Fibroblast of villous mesenchyme (primary cell): ENCODE results near the gene RNF19B. TPM values are rescaled to one million over a fixed set of nuclear protein-coding genes. Genes with fewer than 3 reads are reported as not detected.
A peak's percentile ranks its signal among the peaks of the same experiment; 100 is the strongest.
"Not testable (repeated sequence)": the region's sequence is repeated elsewhere in the genome, so short reads cannot be mapped to it uniquely, and the experiment has no call there.

ENCODE experiments used
- DNase-seq: peaks from one replicate; pipeline ENCODE4 v3.0.0-alpha.2; 2010; ENCODE audit warnings: low read depth
- H3K4me3 ChIP-seq: 2 replicates; pipeline ENCODE4 v1.5.1; 2011; ENCODE audit warnings: low read depth, mild to moderate bottlenecking, low read length
- CTCF ChIP-seq: IDR thresholded peaks from 2 replicates; pipeline ENCODE4 v1.5.1; 2012; ENCODE audit warnings: low read depth, mild to moderate bottlenecking, low read length; ENCODE audit not compliant: insufficient read depth
- total RNA-seq: library from RNA; depleted of rRNA; stranded (reverse); fragments of >200 nt; gene quantifications from 2 replicates; pipeline ENCODE4 v1.2.3, GENCODE V29; 2012

Gene RNF19B
- total RNA-seq, 1 donor: 9.5 TPM

GRCh38 chr1:33002006-33002405, 37.4 kb upstream of the RNF19B start:
- H3K4me3 ChIP-seq: no peak overlapping the region
- no peak for TF ChIP-seq CTCF
- no peak for DNase-seq

DNA sequence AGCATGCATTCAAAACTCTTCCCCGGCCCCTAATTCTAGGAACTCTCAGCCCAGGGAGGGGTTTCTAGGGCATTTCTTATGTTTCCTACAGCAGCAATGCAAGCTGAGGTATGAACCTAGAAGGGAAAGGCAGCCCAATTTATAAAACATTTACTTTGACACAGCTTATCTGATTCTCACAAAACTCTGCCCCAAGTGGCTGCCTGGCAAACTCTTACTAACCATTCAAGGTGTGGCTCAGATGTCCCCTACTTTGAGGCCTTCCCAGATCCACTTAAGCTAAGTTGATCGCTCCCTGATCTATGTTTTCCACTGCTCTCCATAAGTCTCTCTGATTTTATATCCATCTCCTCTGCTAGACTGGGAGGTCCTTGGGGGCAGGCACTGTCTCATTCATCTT, 36.7 kb upstream of the RNF19B start:
- H3K4me3 ChIP-seq: no peak overlapping the region
- DNase-seq: no peak
- TF ChIP-seq CTCF: peak; percentile 15

GRCh38 chr1:33000427-33001026, 35.9 kb upstream of the RNF19B start:
- no peak for TF ChIP-seq CTCF
- no peak for DNase-seq
- no peak overlapping the region for H3K4me3 ChIP-seq

- DNase-seq: no peak
- no peak for TF ChIP-seq CTCF
- no peak overlapping the region for H3K4me3 ChIP-seq
Observed at GRCh38 chr1:32998997-32999396, 34.4 kb upstream of the RNF19B start.

GRCh38 chr1:32998064-32998463, 33.5 kb upstream of the RNF19B start:
- TF ChIP-seq CTCF: no peak
- no peak for DNase-seq
- H3K4me3 ChIP-seq: no peak overlapping the region

DNA sequence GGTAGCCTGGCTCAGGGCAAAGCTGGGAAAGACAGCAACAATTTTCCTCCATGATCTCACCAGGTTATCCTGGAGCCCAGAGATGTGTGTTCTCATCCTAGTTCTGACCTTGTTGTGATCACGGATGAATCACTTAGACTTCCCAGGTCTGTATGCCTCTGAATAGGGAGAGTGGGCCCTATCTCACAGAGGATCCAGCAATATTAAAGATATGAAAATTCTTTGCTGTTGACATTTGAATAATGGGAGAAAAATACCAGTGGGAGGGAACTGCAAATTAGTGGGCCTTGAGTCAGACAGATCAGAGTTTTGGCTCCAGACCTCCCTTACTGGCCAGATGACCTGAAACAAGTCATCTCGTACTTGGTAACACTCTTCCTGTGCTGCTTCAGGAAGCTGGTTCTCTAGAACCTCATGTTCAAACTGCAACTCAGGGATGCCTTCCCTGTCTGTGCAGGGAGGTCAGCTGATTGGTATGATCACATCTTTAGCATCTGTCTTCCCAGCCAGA, 32.8 kb upstream of the RNF19B start:
- peak; percentile 54 for DNase-seq
- H3K4me3 ChIP-seq: no peak overlapping the region
- TF ChIP-seq CTCF: no peak

GRCh38 chr1:32993324-32993636, 28.7 kb upstream of the RNF19B start:
- H3K4me3 ChIP-seq, DNase-seq: not testable (repeated sequence)
